Activated CD8-positive, alpha-beta T cell treated with anti-CD3 and anti-CD28 coated beads for 36 hours (primary cell): ENCODE data around the gene DRC1. TPM values are rescaled to one million over a fixed set of nuclear protein-coding genes. Genes with fewer than 3 reads are reported as not detected.
"Not testable (repeated sequence)": the region's sequence is repeated elsewhere in the genome, so short reads cannot be mapped to it uniquely, and the experiment has no call there.

Experiments used
- ATAC-seq: fragments of 200-7000 bp; cut with Tn5 transposase; one replicate; pipeline ENCODE4 v1.10.0; 2021; ENCODE audit warnings: mild to moderate bottlenecking, moderate library complexity
- CTCF ChIA-PET: fragments of 350-600 bp; sonication (Branson Sonifier 250); formaldehyde crosslinking; loops from one replicate; lab custom pipeline; 2021; ENCODE audit warnings: antibody characterized with exemption; lab: Charles Lee
- POLR2A ChIA-PET: fragments of 350-600 bp; sonication (Branson Sonifier 250); formaldehyde crosslinking; loops from one replicate; lab custom pipeline; 2021; ENCODE audit warnings: antibody characterized with exemption; lab: Charles Lee
- DNase-seq: peaks from one replicate; pipeline ENCODE4 v3.0.0-alpha.2; 2020
- H3K27ac Mint-ChIP-seq: one replicate; pipeline ENCODE4 v1.8.0; 2021; ENCODE audit warnings: mild to moderate bottlenecking, mixed read lengths
- H3K27me3 Mint-ChIP-seq: one replicate; pipeline ENCODE4 v1.8.0; 2021; ENCODE audit warnings: mixed read lengths
- H3K36me3 Mint-ChIP-seq: one replicate; pipeline ENCODE4 v1.8.0; 2021; ENCODE audit warnings: low read depth, mixed read lengths
- H3K4me1 Mint-ChIP-seq: one replicate; pipeline ENCODE4 v1.8.0; 2021; ENCODE audit warnings: low read depth, mixed read lengths
- H3K4me3 Mint-ChIP-seq: one replicate; pipeline ENCODE4 v1.8.0; 2021; ENCODE audit warnings: mild to moderate bottlenecking, moderate library complexity, mixed read lengths
- H3K9me3 Mint-ChIP-seq: one replicate; pipeline ENCODE4 v1.8.0; 2021; ENCODE audit warnings: mixed read lengths
- CTCF ChIP-seq: fragments of 200-600 bp; IDR thresholded peaks from one replicate; pipeline ENCODE4 v1.8.0; 2022; ENCODE audit warnings: antibody characterized with exemption, mild to moderate bottlenecking
- intact Hi-C: fragments of 100-400 bp; cut with micrococcal nuclease; formaldehyde crosslinking; loops from one replicate; pipeline ENCODE4 v1.10.0; 2022
- total RNA-seq, 2 experiments: library from RNA; stranded (reverse); gene quantifications; one replicate each; pipeline ENCODE4 v1.2.3, GENCODE V29; 2021

DRC1 gene
- total RNA-seq, 2 experiments from 2014 or later: not detected

GRCh38 chr2:26466662-26467310 lies 65.1 kb downstream of the DRC1 start:
- H3K4me3 Mint-ChIP-seq: no peak overlapping the region
- intact Hi-C loops: loop anchor here (10.0 kb wide), 1 partner anchor 292 kb away; the partner anchor contains the start of gene GAREM2
- H3K27ac Mint-ChIP-seq: no peak overlapping the region
- no peaks in the 10 kb centered on the region for H3K36me3 Mint-ChIP-seq
- no peaks in the 10 kb centered on the region for H3K27me3 Mint-ChIP-seq
- DNase-seq (no peak), ATAC-seq (no peak)
- no peak for TF ChIP-seq CTCF
- ChIA-PET POLR2A (interaction anchor here (0.8 kb wide), 1 partner anchor 18 kb away, joined by 3 read pairs; no protein-coding TSS in a partner anchor), CTCF (interaction anchor here (1.5 kb wide), 1 partner anchor 295 kb away, joined by 6 read pairs; no protein-coding TSS in a partner anchor)
- peaks cover 7% of the 10 kb centered on the region for H3K9me3 Mint-ChIP-seq
- no peaks in the 10 kb centered on the region for H3K4me1 Mint-ChIP-seq

GRCh38 chr2:26468544-26468943 lies 66.8 kb downstream of the DRC1 start:
- H3K36me3 Mint-ChIP-seq, DNase-seq, POLR2A ChIA-PET, H3K27ac Mint-ChIP-seq, H3K27me3 Mint-ChIP-seq, H3K9me3 Mint-ChIP-seq, H3K4me1 Mint-ChIP-seq, ATAC-seq, H3K4me3 Mint-ChIP-seq: not testable (repeated sequence)
- intact Hi-C loops: loop anchor here (10.0 kb wide), 1 partner anchor 294 kb away; the partner anchor contains the start of gene GAREM2
- CTCF ChIA-PET: interaction anchor here (0.9 to 1.5 kb wide), 11 partner anchors 10 to 284 kb away, joined by 3 to 6 read pairs (median 3); no protein-coding TSS in a partner anchor

- peak; percentile 98 for TF ChIP-seq CTCF
- Mint-ChIP-seq H3K4me3 (no peak overlapping the region), H3K4me1 (no peaks in the 10 kb centered on the region), H3K27me3 (no peaks in the 10 kb centered on the region), H3K9me3 (peaks cover 7% of the 10 kb centered on the region), H3K27ac (no peak overlapping the region), H3K36me3 (no peaks in the 10 kb centered on the region)
- DNase-seq (peak; percentile 86), ATAC-seq (peak; percentile 83)
- ChIA-PET POLR2A (interaction anchor here (0.6 kb wide), 1 partner anchor 53 kb away, joined by 4 read pairs; no protein-coding TSS in a partner anchor), CTCF (interaction anchor here (0.6 to 1.5 kb wide), 21 partner anchors 10 to 363 kb away, joined by 3 to 6 read pairs (median 3); no protein-coding TSS in a partner anchor)
- intact Hi-C loops: loop anchor here (10.0 kb wide), 1 partner anchor 294 kb away; the partner anchor contains the start of gene GAREM2
These were observed 67.5 kb downstream of the DRC1 start for GRCh38 chr2:26469092-26469710.

GRCh38 chr2:26469955-26470354 lies 68.2 kb downstream of the DRC1 start:
- intact Hi-C loops: loop anchor here (10.0 kb wide), 1 partner anchor 295 kb away; the partner anchor contains the start of gene GAREM2
- H3K36me3 Mint-ChIP-seq: no peaks in the 10 kb centered on the region
- POLR2A ChIA-PET: no interaction called here
- H3K4me1 Mint-ChIP-seq: no peaks in the 10 kb centered on the region
- H3K27ac Mint-ChIP-seq: no peak overlapping the region
- peaks cover 7% of the 10 kb centered on the region for H3K9me3 Mint-ChIP-seq
- DNase-seq (no peak), ATAC-seq (no peak)
- H3K27me3 Mint-ChIP-seq: no peaks in the 10 kb centered on the region
- CTCF ChIA-PET: interaction anchor here (0.8 to 1.5 kb wide), 11 partner anchors 14 to 285 kb away, joined by 3 to 6 read pairs (median 3); no protein-coding TSS in a partner anchor
- TF ChIP-seq CTCF: no peak
- H3K4me3 Mint-ChIP-seq: no peak overlapping the region

- no peaks in the 10 kb centered on the region for H3K36me3 Mint-ChIP-seq
- ATAC-seq (no peak), DNase-seq (no peak)
- no peaks in the 10 kb centered on the region for H3K27me3 Mint-ChIP-seq
- ChIA-PET CTCF (no interaction called here), POLR2A (interaction anchor here (0.6 kb wide), 1 partner anchor 121 kb away, joined by 3 read pairs; no protein-coding TSS in a partner anchor)
- intact Hi-C loops: no loop called here
- no peak overlapping the region for H3K27ac Mint-ChIP-seq
- no peaks in the 10 kb centered on the region for H3K4me1 Mint-ChIP-seq
- TF ChIP-seq CTCF: no peak
- peaks cover 7% of the 10 kb centered on the region for H3K9me3 Mint-ChIP-seq
- no peak overlapping the region for H3K4me3 Mint-ChIP-seq
These were observed 69.0 kb downstream of the DRC1 start for GRCh38 chr2:26470601-26471260.
